GM12878 (cell line): ENCODE measurements around the gene TRAK2. TPM values are rescaled to one million over a fixed set of nuclear protein-coding genes. Genes with fewer than 3 reads are reported as not detected.

Experiments
- ATAC-seq: fragments of 200-7000 bp; cut with Tn5 transposase; 3 replicates; pipeline ENCODE4 v1.9.1; 2020; ENCODE audit warnings: mild to moderate bottlenecking, moderate library complexity
- BruUV-seq: library from RNA; stranded (reverse); fragments of 400-500 nt; replicated peaks from 2 replicates; lab custom pipeline; 2021; lab: Mats Ljungman, UMichigan
- CTCF ChIA-PET: fragments of 300-600 bp; sonication (Branson Sonifier 250); formaldehyde crosslinking; extraction: SDS; loops from one replicate; lab custom pipeline; 2021; ENCODE audit warnings: inconsistent platforms; lab: Yijun Ruan, JAX
- POLR2A ChIA-PET: fragments of 350-600 bp; formaldehyde crosslinking; extraction: SDS; loops from one replicate; lab custom pipeline; 2021; ENCODE audit warnings: inconsistent platforms; lab: Charles Lee
- RAD21 ChIA-PET: fragments of 300-600 bp; sonication (Branson Sonifier 250); formaldehyde crosslinking; loops from one replicate; lab custom pipeline; 2023; ENCODE audit warnings: antibody characterized with exemption; ENCODE audit not compliant: unreplicated experiment; lab: Charles Lee
- SMC1A ChIA-PET: fragments of 300-600 bp; sonication (Branson Sonifier 250); formaldehyde crosslinking; loops from one replicate; lab custom pipeline; 2023; ENCODE audit not compliant: unreplicated experiment, uncharacterized antibody; lab: Charles Lee
- DNase-seq: peaks from one replicate; pipeline ENCODE4 v3.0.0-alpha.2; 2011; ENCODE audit warnings: low read depth, low spot score
- FAIRE-seq: peaks from 3 replicates; lab custom pipeline; 2011; peaks lifted over from hg19 to GRCh38; lab: Jason Lieb, UNC
- H2AFZ ChIP-seq: 2 replicates; pipeline ENCODE4 v1.6.0; 2011; ENCODE audit warnings: low read depth, low read length, control low read depth; ENCODE audit not compliant: control insufficient read depth
- H3K27ac ChIP-seq: 2 replicates; pipeline ENCODE4 v1.5.1; 2011; ENCODE audit warnings: control low read depth; ENCODE audit not compliant: control insufficient read depth, insufficient read depth
- H3K27me3 ChIP-seq, 2 experiments: replicated peaks in 1 of 2; 2 replicates each; pipeline versions ENCODE4 v1.6.0 to v1.6.1; 2011; ENCODE audit warnings: low read length in 1 of 2; ENCODE audit not compliant: control insufficient read depth in 2 of 2, insufficient read depth in 2 of 2
- H3K36me3 ChIP-seq, 2 experiments: 2 replicates each; pipeline ENCODE4 v1.5.1; 2011; ENCODE audit warnings: low read length in 1 of 2; ENCODE audit not compliant: control insufficient read depth in 2 of 2, insufficient read depth in 2 of 2
- H3K4me1 ChIP-seq: 2 replicates; pipeline ENCODE4 v1.6.1; 2011; ENCODE audit warnings: mild to moderate bottlenecking, low read length, moderate library complexity, mixed read lengths; ENCODE audit not compliant: control insufficient read depth, insufficient read depth
- H3K4me2 ChIP-seq: 2 replicates; pipeline ENCODE4 v1.6.0; 2011; ENCODE audit warnings: control low read depth; ENCODE audit not compliant: control insufficient read depth, insufficient read depth
- H3K4me3 ChIP-seq: fragments of 200-600 bp; sonication (generic); 2 replicates; pipeline ENCODE4 v1.5.1; 2016
- H3K79me2 ChIP-seq: 2 replicates; pipeline ENCODE4 v1.6.0; 2011; ENCODE audit warnings: low read length; ENCODE audit not compliant: control insufficient read depth, insufficient read depth
- H3K9ac ChIP-seq: 2 replicates; pipeline ENCODE4 v1.8.0; 2011; ENCODE audit warnings: low read length, control low read depth, mixed read lengths; ENCODE audit not compliant: control insufficient read depth, insufficient read depth
- H3K9me3 ChIP-seq: replicated peaks from 3 replicates; pipeline ENCODE4 v1.5.1; 2011; ENCODE audit warnings: mild to moderate bottlenecking, low read length; ENCODE audit not compliant: control insufficient read depth, insufficient read depth
- H4K20me1 ChIP-seq: 2 replicates; pipeline ENCODE4 v1.6.0; 2011; ENCODE audit not compliant: control insufficient read depth, insufficient read depth
- BMI1 ChIP-seq: fragments of 450-650 bp; IDR thresholded peaks from 2 replicates; pipeline ENCODE4 v1.6.1; 2016; ENCODE audit warnings: mild to moderate bottlenecking, moderate library complexity, borderline replicate concordance
- CHD2 ChIP-seq: IDR thresholded peaks from 2 replicates; pipeline ENCODE4 v1.6.1; 2011; ENCODE audit warnings: low read depth, low read length, improper control_type of control experiment, borderline replicate concordance
- ESRRA ChIP-seq: IDR thresholded peaks from 2 replicates; pipeline ENCODE4 v1.6.1; 2012; ENCODE audit warnings: mild to moderate bottlenecking, low read length, improper control_type of control experiment
- JUND ChIP-seq: IDR thresholded peaks from 2 replicates; pipeline ENCODE4 v1.6.1; 2012; ENCODE audit warnings: low read depth, mild to moderate bottlenecking, low read length, improper control_type of control experiment, moderate library complexity
- NR2C2 ChIP-seq: IDR thresholded peaks from 2 replicates; pipeline ENCODE4 v1.6.1; 2011; ENCODE audit warnings: borderline replicate concordance, low read depth; ENCODE audit not compliant: control insufficient read depth, insufficient read length
- RFX5 ChIP-seq: IDR thresholded peaks from 2 replicates; pipeline ENCODE4 v1.6.1; 2011; ENCODE audit warnings: low read depth, low read length, improper control_type of control experiment
- SMAD5 ChIP-seq: IDR thresholded peaks from 2 replicates; pipeline ENCODE4 v1.6.1; 2016; ENCODE audit warnings: antibody characterized with exemption, low read depth
- SUZ12 ChIP-seq: fragments of 200-600 bp; sonication (generic); IDR thresholded peaks from one replicate; pipeline ENCODE4 v1.6.1; 2018; ENCODE audit warnings: antibody characterized with exemption, mild to moderate bottlenecking; ENCODE audit not compliant: unreplicated experiment
- YBX1 ChIP-seq: fragments of 450-650 bp; IDR thresholded peaks from 2 replicates; pipeline ENCODE4 v1.6.1; 2016; ENCODE audit warnings: antibody characterized with exemption
- ZBTB11 ChIP-seq: fragments of 450-650 bp; formaldehyde crosslinking; IDR thresholded peaks from 2 replicates; pipeline ENCODE4 v1.5.0; 2022; ENCODE audit warnings: mild to moderate bottlenecking, missing genetic modification characterization
- ZNF217 ChIP-seq: fragments of 450-650 bp; IDR thresholded peaks from 2 replicates; pipeline ENCODE4 v1.6.1; 2017; ENCODE audit warnings: antibody characterized with exemption, mild to moderate bottlenecking
- ZNF622 ChIP-seq: fragments of 450-650 bp; IDR thresholded peaks from 2 replicates; pipeline ENCODE4 v1.6.1; 2017; ENCODE audit warnings: mild to moderate bottlenecking, inconsistent platforms
- WGBS: methylation state at CpG from one replicate; pipeline ENCODE4 v1.1.6; 2016; ENCODE audit warnings: low lambda C conversion rate; ENCODE audit not compliant: insufficient replicate concordance, insufficient coverage; ENCODE audit errors: missing lambda C conversion rate; 5-methylcytosine and 5-hydroxymethylcytosine counted together
- in situ Hi-C: fragments of 300-500 bp; cut with MboI; formaldehyde crosslinking; loops from 9 replicates; pipeline ENCODE4 v1.14.3; 2018; ENCODE audit warnings: mixed read lengths
- intact Hi-C: fragments of 100-400 bp; cut with micrococcal nuclease; formaldehyde crosslinking; loops from one replicate; pipeline ENCODE4 v1.14.2; 2022; ENCODE audit not compliant: unreplicated experiment
- polyA plus RNA-seq, 11 experiments: library from polyadenylated mRNA; depleted of rRNA in 4 of 11; unstranded in 6 of 11; stranded (reverse) in 5 of 11; fragments of >200 nt; fragmentation: Nextera tagmentation in 4 of 11; fragmentation: Illumina TruSeq in 1 of 11; extraction: Ambion mirVana in 4 of 11; extraction: Trizol in 1 of 11; gene quantifications; 1 replicate in 1 of 11; 2 replicates in 10 of 11; pipeline versions ENCODE4 v1.2.1 to v1.2.3, GENCODE V29; 2011 to 2016; ENCODE audit warnings: inconsistent platforms in 2 of 11, missing spikeins in 2 of 11, low read depth in 1 of 11
- total RNA-seq, 4 experiments: library from RNA; depleted of rRNA in 3 of 4; stranded (reverse); fragments of >200 nt in 3 of 4; fragmentation: Illumina TruSeq in 1 of 4; extraction: Trizol in 1 of 4; gene quantifications; 2 replicates each; pipeline versions ENCODE4 v1.2.1 to v1.2.3, GENCODE V29; 2013 to 2021

TRAK2 gene
- total and polyA plus RNA-seq, 10 of the 15 experiments (the other 5 are each of a cell fraction or from before 2014, with no cell fraction given), result 5.2 to 20.0 (median 11.8) TPM

DNA sequence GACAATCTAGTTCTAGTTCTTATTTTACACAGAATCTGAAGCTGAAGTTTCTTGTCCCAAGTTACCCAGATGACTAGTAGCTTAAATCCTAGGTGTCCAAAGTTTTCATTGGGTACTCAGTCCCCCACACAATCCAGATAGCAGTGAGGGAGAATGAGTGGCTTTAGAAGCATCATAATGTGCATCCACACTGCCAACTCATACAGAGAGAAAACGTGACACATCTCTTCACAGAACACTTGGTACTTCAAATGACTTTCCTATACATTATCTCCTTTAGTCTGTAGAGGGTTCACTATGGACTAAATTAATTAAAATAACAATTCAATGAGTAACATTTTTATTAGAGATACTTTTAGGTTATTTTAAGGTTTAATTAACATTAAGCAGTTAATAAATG, 45.5 kb upstream of the TRAK2 start:
- Histone ChIP-seq H3K79me2 (no peaks in the 10 kb centered on the region), H3K4me2 (no peak overlapping the region), H3K4me1 (no peaks in the 10 kb centered on the region), H2AFZ (no peak overlapping the region), H3K9ac (no peak overlapping the region), H3K4me3 (no peak overlapping the region), H3K36me3 (no peaks in the 10 kb centered on the region), H3K27ac (no peak overlapping the region), H4K20me1 (no peaks in the 10 kb centered on the region), H3K9me3 (no peaks in the 10 kb centered on the region), H3K27me3 (no peaks in the 10 kb centered on the region; a peak in 1 of 4 replicates)
- DNase-seq, result no peak
- CTCF ChIA-PET, result no interaction called here
- 0% methylated on average over 1 of the region's 1 CpG for WGBS
- SMC1A ChIA-PET, result interaction anchor here (1.3 kb wide), 1 partner anchor 9 kb away, joined by 4 read pairs; no protein-coding TSS in a partner anchor
- ATAC-seq, result no peak
- POLR2A ChIA-PET, result no interaction called here
- intact Hi-C loops, result no loop called here
- BruUV-seq, result no TSS peak
- no peak for FAIRE-seq
- in situ Hi-C loops, result no loop called here
- TF ChIP-seq ZBTB11 (CRISPR knock-in tag) (no peak), ESRRA (no peak), RFX5 (no peak), ZNF217 (no peak), JUND (no peak), SUZ12 (no peak), BMI1 (no peak), YBX1 (no peak), CHD2 (no peak), ZNF622 (no peak), NR2C2 (no peak), SMAD5 (no peak)
- RAD21 ChIA-PET, result no interaction called here
